Limb (tissue), 2 donors: ENCODE measurements around the gene TEX26.

Experiments used
- DNase-seq, 2 donors: peaks; one replicate each; pipeline ENCODE4 v3.0.0-alpha.2; 2016; ENCODE audit errors: extremely low spot score in 2 of 2

TEX26 gene

GRCh38 chr13:31011901-31012654 is 79.6 kb downstream of the TEX26 start:
- no peak for DNase-seq

- peak in 1 of 2 donors; percentile 30 for DNase-seq
Observed at GRCh38 chr13:31012655-31013024, 80.2 kb downstream of the TEX26 start.

GRCh38 chr13:31014456-31014855 is 82.0 kb downstream of the TEX26 start:
- DNase-seq: no peak

GRCh38 chr13:31015199-31015598 is 82.7 kb downstream of the TEX26 start:
- no peak for DNase-seq

- DNase-seq: no peak
Observed at GRCh38 chr13:31016342-31017325, 84.2 kb downstream of the TEX26 start.

- no peak for DNase-seq
Observed at GRCh38 chr13:31018511-31018910, 86.1 kb downstream of the TEX26 start.

GRCh38 chr13:31020996-31021395 is 88.5 kb downstream of the TEX26 start:
- no peak for DNase-seq

- no peak for DNase-seq
Observed at GRCh38 chr13:31022288-31022895, 89.9 kb downstream of the TEX26 start.

GRCh38 chr13:31022928-31023530 is 90.6 kb downstream of the TEX26 start:
- DNase-seq: no peak
